DOHH2 (cell line): ENCODE measurements around the gene LYPD1.

ENCODE experiments used
- H3F3A ChIP-seq: fragments of 200-600 bp; sonication (generic), shearing (Covaris generic); 2 replicates; pipeline ENCODE4 v1.6.0; 2016; ENCODE audit warnings: antibody characterized with exemption, mild to moderate bottlenecking; ENCODE audit not compliant: control insufficient read depth, insufficient read depth
- H3K27ac ChIP-seq: fragments of 200-600 bp; sonication (generic); 2 replicates; pipeline ENCODE4 v1.5.1; 2014; ENCODE audit warnings: low read depth, mild to moderate bottlenecking, low read length, moderate library complexity
- H3K27me3 ChIP-seq: fragments of 200-600 bp; sonication (generic); 2 replicates; pipeline ENCODE4 v1.6.1; 2014; ENCODE audit warnings: mild to moderate bottlenecking, low read length, mixed read lengths; ENCODE audit not compliant: control insufficient read depth
- H3K36me3 ChIP-seq: fragments of 200-600 bp; sonication (generic); 2 replicates; pipeline ENCODE4 v1.6.1; 2014; ENCODE audit warnings: mild to moderate bottlenecking, low read length, moderate library complexity, mixed read lengths; ENCODE audit not compliant: control insufficient read depth
- H3K4me1 ChIP-seq: fragments of 200-600 bp; sonication (generic); 2 replicates; pipeline ENCODE4 v1.6.1; 2014; ENCODE audit warnings: mild to moderate bottlenecking, low read length, mixed read lengths; ENCODE audit not compliant: control insufficient read depth
- H3K4me2 ChIP-seq: fragments of 200-600 bp; sonication (generic); 2 replicates; pipeline ENCODE4 v1.6.0; 2014; ENCODE audit warnings: mild to moderate bottlenecking, low read length, moderate library complexity
- H3K4me3 ChIP-seq: fragments of 200-600 bp; sonication (generic); 2 replicates; pipeline ENCODE4 v1.5.1; 2014; ENCODE audit warnings: mild to moderate bottlenecking, low read length, mixed read lengths
- H3K79me2 ChIP-seq: fragments of 200-600 bp; sonication (generic); 2 replicates; pipeline ENCODE4 v1.6.1; 2014; ENCODE audit warnings: mild to moderate bottlenecking, low read length, mixed read lengths; ENCODE audit not compliant: control insufficient read depth
- H3K9me2 ChIP-seq: fragments of 200-600 bp; sonication (generic); replicated peaks from 2 replicates; pipeline ENCODE4 v1.6.1; 2014; ENCODE audit warnings: mild to moderate bottlenecking, low read length, mixed read lengths; ENCODE audit not compliant: control insufficient read depth
- H3K9me3 ChIP-seq: fragments of 200-600 bp; sonication (generic); 2 replicates; pipeline ENCODE4 v1.6.1; 2014; ENCODE audit warnings: antibody characterized with exemption, low read length, mixed read lengths; ENCODE audit not compliant: control insufficient read depth, insufficient read depth
- H4K20me1 ChIP-seq: fragments of 200-600 bp; sonication (generic); 2 replicates; pipeline ENCODE4 v1.6.0; 2014; ENCODE audit warnings: low read depth, mild to moderate bottlenecking, antibody characterized with exemption, low read length, moderate library complexity; ENCODE audit not compliant: control insufficient read depth, insufficient read depth
- CTCF ChIP-seq: fragments of 200-600 bp; sonication (generic); IDR thresholded peaks from one replicate; pipeline ENCODE4 v1.5.1; 2014; ENCODE audit warnings: antibody characterized with exemption, mild to moderate bottlenecking, low read depth, low read length; ENCODE audit not compliant: poor library complexity, severe bottlenecking
- EZH2phosphoT487 ChIP-seq: fragments of 200-600 bp; sonication (generic); IDR thresholded peaks from 2 replicates; pipeline ENCODE4 v1.6.1; 2017; ENCODE audit warnings: borderline replicate concordance, mild to moderate bottlenecking, antibody characterized with exemption, low read length, moderate library complexity, mixed read lengths

The LYPD1 gene

GRCh38 chr2:132627536-132627935 lies 42.5 kb downstream of the LYPD1 start:
- no peak for TF ChIP-seq CTCF
- TF ChIP-seq EZH2phosphoT487 = no peak
- no peak overlapping the region for H3K4me2 ChIP-seq

DNA sequence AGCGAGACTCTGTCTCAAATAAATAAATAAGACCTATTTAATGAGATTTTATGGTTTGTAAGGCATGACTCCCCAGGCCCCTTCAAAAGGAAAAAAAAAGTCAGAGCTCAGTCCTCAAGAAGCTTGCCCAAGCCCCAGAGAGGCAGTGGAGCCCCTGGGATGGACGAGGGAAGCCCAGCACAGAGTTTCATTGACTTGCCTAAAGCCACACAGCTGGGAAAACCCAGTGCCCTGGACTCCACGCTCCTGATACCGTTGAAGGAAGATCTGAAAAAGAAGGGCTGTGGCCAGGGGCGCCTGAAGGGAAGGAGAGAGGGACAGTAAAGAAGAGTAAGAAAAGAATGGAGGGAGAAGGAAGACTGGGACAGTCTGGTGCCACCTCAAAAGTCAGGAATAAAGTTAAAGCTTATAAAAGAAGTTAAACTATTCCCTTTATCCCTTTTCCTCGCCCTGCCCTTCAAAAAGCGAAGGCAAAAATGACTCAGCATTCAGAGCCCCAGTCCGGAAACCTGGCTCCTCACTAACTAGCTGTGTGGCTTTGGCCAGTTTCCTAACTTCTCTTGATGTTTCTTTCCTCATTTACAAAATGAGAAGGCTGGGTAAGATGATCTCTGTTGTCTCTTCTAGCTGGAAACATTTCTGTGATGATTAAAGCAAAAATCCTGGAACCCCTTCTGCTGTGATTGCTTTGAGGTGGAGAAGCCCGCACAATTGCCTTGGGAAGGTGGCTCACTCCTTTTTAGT lies 46.7 kb downstream of the LYPD1 start:
- Histone ChIP-seq H3K27me3 (no peaks in the 10 kb centered on the region), H4K20me1 (no peaks in the 10 kb centered on the region), H3K36me3 (no peaks in the 10 kb centered on the region), H3K9me2 (no peaks in the 10 kb centered on the region), H3K4me2 (no peak overlapping the region), H3K4me3 (no peak overlapping the region), H3K9me3 (no peaks in the 10 kb centered on the region), H3F3A (no peaks in the 10 kb centered on the region), H3K4me1 (no peaks in the 10 kb centered on the region), H3K79me2 (no peaks in the 10 kb centered on the region), H3K27ac (no peak overlapping the region)
- TF ChIP-seq CTCF = no peak
- no peak for TF ChIP-seq EZH2phosphoT487

More at GRCh38 chr2:132627536-132627935, 42.5 kb downstream of the LYPD1 start:
- Histone ChIP-seq H3K79me2 (no peaks in the 10 kb centered on the region), H3K9me3 (no peaks in the 10 kb centered on the region), H4K20me1 (no peaks in the 10 kb centered on the region), H3K4me3 (no peak overlapping the region), H3K27me3 (no peaks in the 10 kb centered on the region), H3K4me1 (no peaks in the 10 kb centered on the region), H3K27ac (no peak overlapping the region), H3K9me2 (no peaks in the 10 kb centered on the region), H3F3A (no peaks in the 10 kb centered on the region), H3K36me3 (no peaks in the 10 kb centered on the region)

GRCh38 chr2:132621131-132621875 lies 48.7 kb downstream of the LYPD1 start:
- no peaks in the 10 kb centered on the region for H3K36me3 ChIP-seq
- H3K79me2 ChIP-seq = no peaks in the 10 kb centered on the region
- H3F3A ChIP-seq = no peaks in the 10 kb centered on the region
- no peaks in the 10 kb centered on the region for H3K4me1 ChIP-seq
- H3K9me2 ChIP-seq = no peaks in the 10 kb centered on the region
- TF ChIP-seq CTCF (no peak), EZH2phosphoT487 (no peak)
- no peak overlapping the region for H3K4me2 ChIP-seq
- no peaks in the 10 kb centered on the region for H3K9me3 ChIP-seq
- H4K20me1 ChIP-seq = no peaks in the 10 kb centered on the region
- H3K4me3 ChIP-seq = no peak overlapping the region
- no peak overlapping the region for H3K27ac ChIP-seq
- no peaks in the 10 kb centered on the region for H3K27me3 ChIP-seq
